Heart left ventricle (tissue), 13 donors: ENCODE measurements around the gene EMC1.

Experiments used
- CTCF ChIP-seq, 12 donors: fragments of 200-600 bp; sonication (generic) in 4 of 12; IDR thresholded peaks; one replicate each; pipeline versions ENCODE4 v1.5.0 to v1.8.0; 2018 to 2022; ENCODE audit warnings: antibody characterized with exemption in 12 of 12, mild to moderate bottlenecking in 5 of 12
- POLR2A ChIP-seq, 2 donors: fragments of 450-650 bp; IDR thresholded peaks; one replicate each; pipeline ENCODE4 v1.6.1; 2017; ENCODE audit warnings: antibody characterized with exemption in 2 of 2, mild to moderate bottlenecking in 2 of 2, moderate library complexity in 2 of 2
- donor health status: ischemic (EF 13 %, LVEDD 7.1; RV severe dilation, severe dysfunction).
- donor health status: DM: no; HTN: yes; CAD: no.
- donor health status: DM: no; HTN: no; CAD: no.
- donor health status: ischemic (EF 25% LVEDD 6.9; RV normal size, moderate dysfunction).
- donor health status: ischemic (EF 25% LVEDD 5.7; RV mildly dilated, moderate dysfunction).
- donor health status: ischemic (EF 35%, LVEDD 5.7; RV mildly dilated, moderate dysfunction).
- donor health status: nonischemic (EF 11% LVEDD 7.7; RV severe dilation, severe dysfunction).
- donor health status: DM: yes; HTN: yes; CAD: no.
- donor health status: PGD.
- donor health status: ischemic (EF 29% LVEDD 5.4; RV normal size, mild dysfunction).
- donor health status: nonischemic (EF 23%, LVEDD 6.1; RV moderate dilation, normal function).

- no peak for TF ChIP-seq CTCF (IDR thresholded peaks at IDR 0.05)
- TF ChIP-seq POLR2A (IDR thresholded peaks at IDR 0.05), result no peak
Observed at GRCh38 chr1:19204446-19205266, 46.7 kb downstream of the EMC1 start.
